HG03139 (cell line): ENCODE data around the gene IL31.

Experiments used
- ATAC-seq: cut with Tn5 transposase; IDR thresholded peaks from one replicate; pipeline ENCODE4 v1.9.1; 2021; ENCODE audit not compliant: unreplicated experiment

The IL31 gene

DNA sequence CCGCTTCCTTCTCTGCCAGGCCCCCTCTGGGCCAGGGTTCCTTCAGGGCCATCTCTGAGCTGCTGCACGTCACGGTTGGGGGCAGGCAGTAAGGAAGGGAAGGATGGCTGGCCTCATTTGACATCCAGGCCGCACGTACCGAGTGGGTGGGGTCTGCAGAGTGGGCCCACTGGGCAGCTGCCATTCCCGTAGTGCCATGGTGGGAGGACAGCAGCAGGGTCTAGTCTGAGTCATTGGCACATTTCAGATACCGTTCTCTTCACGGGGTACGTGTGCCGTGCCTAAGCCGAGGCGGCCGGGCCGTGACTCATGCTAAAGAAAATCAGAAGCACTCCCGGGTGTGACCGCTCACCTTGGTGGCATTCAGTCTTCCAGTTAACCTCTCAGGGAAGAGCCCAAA lies 43.9 kb downstream of the IL31 start:
- ATAC-seq, result no peak

DNA sequence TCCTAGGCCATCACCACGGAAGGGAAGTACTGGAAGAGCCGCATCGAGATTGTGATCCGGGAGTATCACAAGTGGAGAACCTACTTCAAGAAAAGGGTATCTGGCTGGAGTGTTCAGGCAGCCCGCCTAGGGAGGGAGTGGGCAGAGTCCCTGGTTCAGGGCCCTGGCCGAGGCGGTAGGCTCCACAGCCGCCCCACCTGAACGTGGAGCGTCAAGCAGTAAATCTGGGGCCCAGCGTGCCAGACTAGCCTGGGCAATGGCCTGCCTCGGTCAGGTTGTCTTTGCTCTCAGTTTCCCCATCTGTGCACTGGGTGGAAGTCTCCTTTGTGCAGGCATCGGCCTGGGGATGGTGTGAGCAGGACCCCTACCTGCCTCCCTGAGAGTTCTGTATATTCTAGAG lies 44.9 kb downstream of the IL31 start:
- no peak for ATAC-seq

DNA sequence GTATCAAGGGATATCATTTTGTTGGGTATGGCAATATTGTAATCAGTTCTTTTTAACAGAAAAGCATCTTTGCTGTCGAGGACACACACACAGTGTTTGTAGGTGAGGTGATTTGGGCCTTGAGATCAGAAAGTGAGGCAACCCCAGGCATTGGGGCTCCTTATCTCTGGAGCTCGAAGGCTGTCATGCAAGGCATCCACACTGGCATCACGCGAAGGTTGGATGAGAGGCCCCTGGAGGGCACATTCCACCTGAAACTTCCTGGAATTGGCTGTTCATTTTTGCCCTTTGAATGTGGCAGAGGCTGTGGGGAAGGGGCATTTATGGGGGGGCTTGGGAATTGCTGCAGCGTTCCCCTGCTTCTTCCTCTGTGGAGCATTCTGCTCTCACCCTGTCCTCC lies 45.5 kb downstream of the IL31 start:
- ATAC-seq, result no peak

DNA sequence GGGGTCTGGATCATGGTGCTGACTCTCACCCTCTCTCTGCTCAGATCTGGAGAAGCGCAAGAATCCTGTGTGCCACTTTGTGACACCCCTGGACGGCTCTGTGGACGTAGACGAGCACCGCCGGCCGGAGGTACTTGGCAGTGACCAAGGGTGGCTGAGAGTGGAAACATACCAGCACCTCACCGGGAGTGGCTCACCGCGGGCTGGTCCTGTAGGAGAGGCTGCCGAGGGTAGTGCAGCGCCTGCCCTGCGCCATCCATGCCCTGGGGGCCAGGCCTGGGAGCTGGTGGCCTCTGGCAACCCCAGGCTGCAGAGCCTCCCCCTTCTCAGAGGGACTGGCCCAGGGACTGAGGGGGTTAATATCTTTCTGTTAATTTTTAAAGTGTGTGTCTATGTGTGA lies 46.2 kb downstream of the IL31 start:
- ATAC-seq, result no peak

DNA sequence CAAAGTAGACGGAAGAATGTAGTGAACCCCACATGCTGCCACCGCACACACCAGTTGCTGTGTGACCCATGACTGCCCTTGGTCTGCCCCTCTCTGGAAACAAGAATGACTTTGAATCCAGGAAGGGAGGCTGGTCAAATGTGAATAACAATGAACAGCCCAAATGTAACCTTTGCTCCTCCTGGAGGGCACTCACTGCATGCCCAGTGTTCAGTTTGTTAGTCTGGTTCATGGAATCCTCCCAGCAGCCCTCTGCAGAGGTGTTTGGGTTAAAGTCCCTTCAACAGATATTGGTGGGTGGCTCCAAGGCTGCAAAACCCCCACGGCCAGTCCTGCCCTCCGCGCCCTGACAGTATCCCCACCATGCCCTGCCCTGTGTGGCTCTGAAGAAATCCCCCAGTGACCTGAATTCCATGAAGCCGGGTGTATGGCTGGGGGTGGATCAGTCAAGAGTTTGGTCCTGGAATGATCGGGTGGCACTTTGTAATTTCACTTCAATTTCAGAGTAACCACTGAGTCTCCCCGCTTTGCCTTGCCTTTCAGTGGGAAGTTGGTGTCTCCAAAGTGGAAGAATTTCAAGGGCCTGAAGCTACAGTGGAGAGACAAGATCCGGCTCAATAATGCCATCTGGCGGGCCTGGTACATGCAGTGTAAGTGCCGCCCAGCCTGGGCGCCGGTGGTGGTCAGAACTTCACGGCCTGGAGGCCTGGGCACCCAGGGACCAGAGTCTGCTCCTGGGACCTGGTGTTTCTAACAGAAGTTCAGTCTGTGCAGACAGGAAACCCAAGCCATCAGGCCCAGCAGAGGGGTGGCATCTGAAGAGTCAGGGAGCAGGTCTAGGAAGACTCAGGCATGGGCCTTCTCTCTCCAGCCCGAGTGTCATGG lies 47.1 kb downstream of the IL31 start:
- no peak for ATAC-seq

DNA sequence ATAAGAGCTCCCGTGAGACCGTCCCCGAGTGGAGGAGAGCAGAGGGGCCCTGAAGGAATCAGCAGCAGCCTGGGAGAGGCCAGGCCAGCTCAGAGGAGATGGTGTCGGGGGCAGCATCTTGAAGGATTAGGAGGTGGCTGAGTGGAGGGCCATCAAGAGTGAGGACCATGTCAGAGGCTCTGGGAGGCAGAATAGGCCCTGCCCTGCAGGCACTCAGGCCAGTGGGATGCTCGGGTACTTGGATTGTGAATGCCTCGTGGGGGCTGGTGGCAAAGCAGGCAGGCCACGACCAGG lies 47.7 kb downstream of the IL31 start:
- no peak for ATAC-seq

DNA sequence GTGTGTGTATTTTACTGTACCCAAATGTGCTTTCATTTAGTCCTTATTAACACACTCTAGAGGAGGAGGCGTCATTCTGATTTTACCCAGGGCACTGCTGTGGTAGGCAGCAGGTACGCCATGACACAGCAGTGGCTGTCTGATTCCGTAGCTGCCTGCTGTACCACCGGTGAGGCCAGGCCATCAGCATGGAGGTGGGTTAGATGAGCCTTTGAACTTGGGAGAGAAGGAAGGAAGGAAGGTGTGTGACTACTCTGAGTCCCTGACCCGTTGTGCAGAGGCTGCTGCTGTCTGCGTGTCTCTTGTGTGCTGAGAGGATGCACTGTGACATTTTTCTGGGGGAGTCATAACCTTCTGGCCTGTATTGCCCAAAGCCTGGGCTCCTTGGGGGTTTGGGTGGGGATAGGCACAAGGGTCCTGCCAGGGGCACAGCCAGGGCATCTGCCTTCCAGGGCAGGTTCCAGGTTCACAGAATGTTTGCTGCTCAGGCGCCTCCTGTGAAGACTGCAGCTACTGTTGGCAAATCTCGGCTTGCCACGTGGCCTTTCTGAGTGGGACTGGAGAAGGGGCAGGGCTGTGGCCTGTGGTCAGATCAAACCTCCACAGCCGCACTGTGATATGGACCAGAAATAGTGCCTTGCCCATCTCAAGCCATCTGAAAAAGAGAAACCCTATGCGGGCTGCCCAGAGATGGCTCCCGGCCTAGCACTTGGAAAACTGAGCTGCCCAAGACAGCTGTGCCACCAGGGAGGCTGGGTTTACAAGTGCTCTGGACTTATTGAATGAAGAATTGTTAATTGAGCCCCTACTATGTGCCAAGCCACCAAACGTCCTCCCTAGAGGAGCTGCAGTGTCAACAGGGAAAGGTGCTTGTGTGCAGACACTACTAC lies 48.3 kb downstream of the IL31 start:
- no peak for ATAC-seq

DNA sequence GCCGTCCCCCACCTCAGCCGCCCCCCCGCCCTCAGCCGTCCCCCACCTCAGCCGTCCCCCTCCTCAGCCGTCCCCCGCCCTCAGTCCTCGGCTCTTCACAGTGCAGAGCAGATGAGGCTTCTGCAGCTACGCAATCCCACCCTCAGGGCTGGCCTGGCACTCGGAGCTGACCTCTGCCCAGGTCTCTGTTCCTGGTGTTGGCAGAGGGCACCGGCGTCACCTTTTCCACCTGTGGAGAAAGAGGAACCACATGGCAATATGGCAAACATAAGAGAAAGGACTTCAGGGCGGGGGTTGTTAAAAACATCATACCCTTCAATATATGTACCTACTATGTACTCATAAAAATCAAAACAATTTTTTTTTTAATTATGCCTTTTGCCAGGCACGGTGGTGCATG lies 49.7 kb downstream of the IL31 start:
- ATAC-seq, result no peak

DNA sequence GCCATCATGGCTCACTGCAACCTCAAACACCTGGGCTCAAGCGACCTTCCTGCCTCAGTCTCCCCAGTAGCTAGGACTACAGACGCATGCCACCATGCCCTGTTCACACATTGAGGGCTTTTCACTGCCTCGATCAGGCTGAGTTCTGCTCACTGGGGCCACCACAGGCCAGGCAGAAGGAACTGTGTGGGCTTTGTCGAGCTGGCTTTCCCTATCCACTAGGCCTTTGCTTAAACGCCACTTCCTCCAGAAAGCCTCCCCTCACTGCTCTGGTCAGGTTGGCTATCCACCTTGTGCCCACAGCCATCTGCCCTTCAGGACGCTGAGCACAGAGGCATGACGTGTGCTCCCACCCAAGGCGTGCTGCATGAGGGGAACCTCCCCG lies 50.3 kb downstream of the IL31 start:
- no peak for ATAC-seq

DNA sequence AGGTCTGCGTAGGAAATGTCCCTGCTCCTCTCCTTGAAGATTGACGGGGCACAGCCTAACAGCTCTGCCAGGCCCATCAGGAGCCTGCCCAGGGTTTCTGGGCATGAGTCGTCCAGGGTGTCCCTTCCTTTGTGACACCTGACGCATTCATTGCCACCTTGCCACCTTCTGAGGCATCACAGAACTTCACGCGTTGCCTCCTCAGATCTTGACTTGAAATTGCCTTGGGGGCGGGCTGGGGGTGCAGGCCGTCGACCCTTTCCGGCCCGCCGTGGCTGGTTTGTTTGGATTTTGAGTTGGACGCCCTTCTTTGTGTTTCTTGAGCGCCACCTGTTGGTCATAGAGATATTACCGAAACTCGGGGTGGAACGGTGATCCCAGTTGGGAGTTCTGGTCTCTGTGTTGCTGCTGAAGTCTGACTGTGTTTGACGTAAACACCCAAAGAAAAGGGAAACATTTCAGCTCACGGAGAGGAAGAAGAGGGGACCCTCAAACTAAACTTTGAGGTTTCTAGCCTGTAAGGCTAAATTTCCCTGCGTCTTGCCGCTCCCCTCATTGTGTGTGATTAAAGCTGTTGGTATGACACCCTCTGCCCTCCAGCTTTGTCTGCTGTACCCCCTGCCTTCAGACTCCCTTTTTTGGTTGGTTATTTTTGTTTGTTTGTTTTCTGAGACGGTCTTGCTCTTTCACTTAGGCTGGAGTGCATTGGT lies 50.8 kb downstream of the IL31 start:
- ATAC-seq, result no peak
